ENCODE data around the gene THADA. TPM values are rescaled to one million over a fixed set of nuclear protein-coding genes. Genes with fewer than 3 reads are reported as not detected.
"Not testable (repeated sequence)": the region's sequence is repeated elsewhere in the genome, so short reads cannot be mapped to it uniquely, and the experiment has no call there.

Gene THADA
- total RNA-seq, 1 experiment from 2014 or later: 28.7 TPM

GRCh38 chr2:43302961-43303494 is 292.8 kb downstream of the THADA start:
- no peak for DNase-seq (ENCODE audit: low spot score)

GRCh38 chr2:43302182-43302960 is 293.5 kb downstream of the THADA start:
- DNase-seq (ENCODE audit: low spot score): no peak

GRCh38 chr2:43300781-43301583 is 294.9 kb downstream of the THADA start:
- peak; percentile 19 for DNase-seq (ENCODE audit: low spot score)

- no peak for DNase-seq (ENCODE audit: low spot score)
These were observed 295.6 kb downstream of the THADA start for GRCh38 chr2:43300222-43300621.

- DNase-seq (ENCODE audit: low spot score): peak; percentile 48
These were observed 297.3 kb downstream of the THADA start for GRCh38 chr2:43298500-43298899.

- DNase-seq (ENCODE audit: low spot score): not testable (repeated sequence)
These were observed 298.1 kb downstream of the THADA start for GRCh38 chr2:43297740-43298139.

- no peak for DNase-seq (ENCODE audit: low spot score)
These were observed 300.8 kb downstream of the THADA start for GRCh38 chr2:43294973-43295603.

- peak; percentile 85 for DNase-seq (ENCODE audit: low spot score)
These were observed 301.8 kb downstream of the THADA start for GRCh38 chr2:43293744-43294695.

GRCh38 chr2:43292851-43293743 is 302.7 kb downstream of the THADA start:
- DNase-seq (ENCODE audit: low spot score): no peak

- DNase-seq (ENCODE audit: low spot score): no peak
These were observed 303.5 kb downstream of the THADA start for GRCh38 chr2:43292297-43292696.

- DNase-seq (ENCODE audit: low spot score): no peak
These were observed 306.5 kb downstream of the THADA start for GRCh38 chr2:43289331-43289730.

- DNase-seq (ENCODE audit: low spot score): no peak
These were observed 307.2 kb downstream of the THADA start for GRCh38 chr2:43288417-43289305.

GRCh38 chr2:43285987-43286386 is 309.9 kb downstream of the THADA start:
- DNase-seq (ENCODE audit: low spot score): no peak

- no peak for DNase-seq (ENCODE audit: low spot score)
These were observed 310.9 kb downstream of the THADA start for GRCh38 chr2:43284967-43285366.

- not testable (repeated sequence) for DNase-seq (ENCODE audit: low spot score)
These were observed 311.5 kb downstream of the THADA start for GRCh38 chr2:43284347-43284746.

GRCh38 chr2:43280994-43281393 is 314.8 kb downstream of the THADA start:
- DNase-seq (ENCODE audit: low spot score): no peak

- DNase-seq (ENCODE audit: low spot score): peak; percentile 54
These were observed 316.5 kb downstream of the THADA start for GRCh38 chr2:43279317-43279840.

GRCh38 chr2:43278564-43279220 is 317.1 kb downstream of the THADA start:
- DNase-seq (ENCODE audit: low spot score): no peak
